ENCODE measurements around the gene AKAP8L. TPM values are rescaled to one million over a fixed set of nuclear protein-coding genes. Genes with fewer than 3 reads are reported as not detected.

Gene AKAP8L
- total RNA-seq, 1 donor, result 61.3 TPM

DNA sequence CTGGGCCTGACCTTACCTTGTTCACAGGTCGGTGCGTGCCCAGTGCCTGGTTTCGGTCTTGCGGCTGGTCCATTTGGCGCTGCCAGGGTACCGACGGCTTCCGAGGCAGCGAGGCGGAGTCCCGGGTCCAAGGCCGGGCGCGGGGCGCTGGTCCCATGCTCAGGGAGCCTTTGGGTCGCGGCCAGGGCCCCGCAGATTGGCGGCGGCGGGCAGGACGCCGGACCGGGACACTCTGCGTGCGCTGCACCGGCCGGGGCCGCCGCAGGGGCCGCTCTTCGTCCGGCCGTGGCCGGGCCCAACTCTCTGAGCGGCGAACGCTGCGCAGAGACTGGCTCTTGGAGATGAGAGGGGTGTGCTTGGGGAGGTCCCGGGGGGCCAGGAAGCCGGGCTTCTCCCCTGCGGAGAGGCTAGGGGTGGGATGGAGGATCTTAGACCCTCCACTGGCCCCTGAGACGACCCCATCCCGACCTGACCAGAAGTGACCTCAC lies 34.3 kb upstream of the AKAP8L start:
- TF ChIP-seq, protein P1, sequence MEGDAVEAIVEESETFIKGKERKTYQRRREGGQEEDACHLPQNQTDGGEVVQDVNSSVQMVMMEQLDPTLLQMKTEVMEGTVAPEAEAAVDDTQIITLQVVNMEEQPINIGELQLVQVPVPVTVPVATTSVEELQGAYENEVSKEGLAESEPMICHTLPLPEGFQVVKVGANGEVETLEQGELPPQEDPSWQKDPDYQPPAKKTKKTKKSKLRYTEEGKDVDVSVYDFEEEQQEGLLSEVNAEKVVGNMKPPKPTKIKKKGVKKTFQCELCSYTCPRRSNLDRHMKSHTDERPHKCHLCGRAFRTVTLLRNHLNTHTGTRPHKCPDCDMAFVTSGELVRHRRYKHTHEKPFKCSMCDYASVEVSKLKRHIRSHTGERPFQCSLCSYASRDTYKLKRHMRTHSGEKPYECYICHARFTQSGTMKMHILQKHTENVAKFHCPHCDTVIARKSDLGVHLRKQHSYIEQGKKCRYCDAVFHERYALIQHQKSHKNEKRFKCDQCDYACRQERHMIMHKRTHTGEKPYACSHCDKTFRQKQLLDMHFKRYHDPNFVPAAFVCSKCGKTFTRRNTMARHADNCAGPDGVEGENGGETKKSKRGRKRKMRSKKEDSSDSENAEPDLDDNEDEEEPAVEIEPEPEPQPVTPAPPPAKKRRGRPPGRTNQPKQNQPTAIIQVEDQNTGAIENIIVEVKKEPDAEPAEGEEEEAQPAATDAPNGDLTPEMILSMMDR (IDR thresholded peaks at IDR 0.05; ENCODE audit: insufficient read depth, low read depth, low read length), result peak; percentile 35
- DNase-seq (ENCODE audit: low read depth), result no peak
- H3K4me3 ChIP-seq (ENCODE audit: low read depth, low read length), result peak overlapping the region; percentile 55

DNA sequence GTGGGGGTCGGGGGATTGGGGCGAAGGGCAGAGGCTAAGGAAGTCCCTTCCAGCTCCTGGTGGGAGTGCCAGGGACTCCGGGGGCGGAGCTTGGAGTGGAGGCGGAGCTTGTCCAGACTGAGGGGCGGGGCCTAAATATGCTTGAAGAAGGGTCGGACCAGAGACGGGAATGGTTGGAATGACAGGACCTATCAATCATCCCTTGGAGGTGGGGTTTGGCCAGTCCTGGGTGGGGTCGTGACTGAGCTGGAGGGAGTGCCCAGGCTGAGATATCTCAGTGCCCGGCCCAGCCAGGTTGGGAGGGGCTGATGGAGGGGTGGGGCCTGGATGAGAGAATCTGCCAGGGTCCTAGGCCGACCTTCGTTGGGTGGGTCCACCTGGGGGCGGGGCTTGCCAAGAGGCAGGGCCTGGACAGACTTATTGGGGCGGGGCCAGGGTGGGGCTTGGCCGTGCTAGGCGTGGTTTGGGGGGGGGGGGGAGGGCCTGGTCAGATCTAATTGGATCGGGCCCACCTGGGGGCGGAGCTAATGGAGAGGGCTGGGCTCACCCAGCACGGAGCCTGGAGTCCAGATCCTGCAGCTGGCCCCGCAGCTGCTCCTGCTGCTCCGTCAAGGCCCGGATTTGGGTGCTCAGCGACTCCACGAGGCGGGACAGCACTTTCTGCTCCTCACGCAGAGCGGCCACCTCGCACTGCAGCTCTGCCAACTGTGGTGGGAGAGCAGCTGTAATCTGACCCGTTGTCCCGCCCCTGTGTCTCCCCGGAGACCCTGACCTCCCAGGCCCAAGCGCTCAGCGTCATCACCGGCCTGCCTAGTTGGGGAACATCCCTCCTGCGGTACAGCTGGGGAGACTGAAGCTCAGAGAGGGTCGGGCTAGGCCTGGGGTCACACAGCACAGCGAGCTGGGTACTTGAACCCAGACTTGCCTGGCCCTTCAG lies 33.6 kb upstream of the AKAP8L start:
- TF ChIP-seq, protein P1 (IDR thresholded peaks at IDR 0.05; ENCODE audit: insufficient read depth, low read depth, low read length), result no peak
- peak overlapping the region; percentile 55 for H3K4me3 ChIP-seq (ENCODE audit: low read depth, low read length)
- peak; percentile 86 for DNase-seq (ENCODE audit: low read depth)

DNA sequence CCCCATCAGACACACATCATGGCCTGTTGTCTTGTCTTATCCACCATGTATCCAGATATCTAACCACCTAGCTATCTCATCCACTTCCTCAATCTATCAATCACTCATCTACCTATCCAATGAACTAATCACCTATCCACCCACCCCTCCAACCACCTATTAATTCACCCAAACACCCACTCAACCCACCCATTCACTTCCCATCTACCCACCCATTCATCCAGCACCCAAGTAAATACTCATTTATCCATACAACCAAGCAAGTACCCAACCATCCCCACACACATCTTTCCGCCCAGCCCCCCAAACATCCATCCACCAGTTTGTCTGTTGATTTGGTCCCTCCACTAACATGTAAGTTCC lies 31.7 kb upstream of the AKAP8L start:
- DNase-seq (ENCODE audit: low read depth), result no peak
- TF ChIP-seq, protein P1 (IDR thresholded peaks at IDR 0.05; ENCODE audit: insufficient read depth, low read depth, low read length), result no peak
- no peak overlapping the region for H3K4me3 ChIP-seq (ENCODE audit: low read depth, low read length)

DNA sequence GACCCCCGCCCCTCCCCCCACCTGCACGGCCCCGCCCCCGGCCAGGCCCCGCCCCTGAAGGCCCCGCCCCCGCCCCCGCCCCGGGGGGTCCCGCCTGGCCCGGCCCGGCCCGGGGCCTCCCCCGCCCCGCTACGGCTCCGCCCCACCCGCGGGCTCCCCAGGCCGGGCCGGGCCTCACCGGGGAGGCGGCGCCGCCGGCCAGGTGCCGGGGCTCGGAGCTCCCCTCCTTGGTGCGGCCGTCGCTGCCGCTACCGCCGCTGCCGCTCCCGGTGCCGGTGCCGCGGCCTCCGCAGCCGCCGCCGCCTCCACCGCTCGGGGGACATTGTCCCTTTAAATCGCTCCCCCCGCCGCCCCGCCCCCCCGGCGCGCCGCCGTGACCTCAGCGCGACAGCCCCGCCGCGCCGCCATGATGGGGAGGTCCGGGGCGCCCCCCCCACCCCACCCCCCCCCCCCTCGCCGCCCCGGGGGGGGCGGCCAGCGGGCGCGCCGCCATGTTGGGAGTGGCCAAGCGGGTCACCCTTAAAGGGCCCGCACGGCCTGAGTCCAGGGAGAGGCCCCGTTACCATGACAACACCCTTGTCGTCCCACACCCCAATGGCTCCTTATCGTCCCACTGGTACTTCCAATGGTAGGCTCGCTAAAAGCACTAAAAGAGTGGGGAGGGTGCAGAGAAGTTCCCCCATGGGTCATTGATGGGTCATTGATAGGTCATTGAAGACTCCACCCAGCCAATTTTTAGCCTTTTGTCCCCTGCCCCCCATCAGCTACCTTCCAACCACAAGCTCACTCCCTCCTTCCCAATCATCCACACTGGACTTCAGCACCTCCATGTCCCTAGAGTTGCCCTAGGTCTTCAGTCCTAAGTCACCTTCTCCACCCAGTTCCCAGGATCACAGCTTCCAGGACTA lies 31.1 kb upstream of the AKAP8L start, which contains the start of gene WIZ:
Gene WIZ (minus strand): TSS at position 337 of the 908 bp plus-strand sequence. CDS start 1,649 bp downstream, outside the sequence.
- H3K4me3 ChIP-seq (ENCODE audit: low read depth, low read length), result peak within 1 kb of the TSS; percentile 74
- peak; percentile 77 for DNase-seq (ENCODE audit: low read depth)
- TF ChIP-seq, protein P1 (IDR thresholded peaks at IDR 0.05; ENCODE audit: insufficient read depth, low read depth, low read length), result no peak

DNA sequence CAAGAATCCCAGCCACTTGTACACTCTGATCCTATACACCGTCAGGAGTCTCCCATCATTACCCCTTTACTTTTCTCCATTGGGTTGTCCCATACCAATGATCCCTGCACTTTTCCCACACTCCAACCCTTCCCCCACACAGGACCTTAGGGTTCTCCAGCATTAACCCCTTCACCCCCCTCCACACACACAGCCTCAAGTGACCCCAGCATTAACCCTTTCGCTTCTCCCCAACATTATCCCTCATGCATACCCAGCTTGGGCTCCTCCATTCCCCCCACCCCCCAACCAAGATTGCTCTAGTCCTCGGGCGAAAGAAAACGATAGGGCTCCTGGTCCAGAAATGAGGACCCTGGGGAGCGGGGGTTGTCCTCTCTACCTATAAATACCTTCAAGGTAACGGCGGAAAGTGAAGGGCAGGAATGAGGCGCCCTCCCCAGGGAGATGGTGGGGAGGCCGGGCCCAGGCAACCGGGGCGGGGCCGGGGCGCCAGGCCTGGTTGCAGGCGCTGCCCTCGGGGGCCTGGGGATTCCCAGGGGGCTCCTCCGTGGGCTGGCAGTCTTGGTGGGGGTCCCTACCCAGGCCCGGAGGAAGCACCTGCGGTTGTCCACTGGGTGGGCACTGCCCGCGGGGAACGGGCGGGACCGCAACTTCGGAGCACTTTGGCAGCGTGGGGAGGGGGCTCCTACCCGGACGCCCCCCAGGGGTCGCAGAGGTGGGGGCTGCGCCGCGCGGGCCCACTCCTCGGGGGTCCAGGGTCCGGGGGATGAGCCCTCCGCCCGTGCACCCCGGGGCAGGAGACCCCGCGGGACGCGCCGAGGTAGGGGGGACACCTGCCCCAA lies 30.2 kb upstream of the AKAP8L start:
- TF ChIP-seq, protein P1 (IDR thresholded peaks at IDR 0.05; ENCODE audit: insufficient read depth, low read depth, low read length), result no peak
- peak overlapping the region; percentile 74 for H3K4me3 ChIP-seq (ENCODE audit: low read depth, low read length)
- no peak for DNase-seq (ENCODE audit: low read depth)

Measured in fibroblast of villous mesenchyme (primary cell).